ENCODE data around the gene SMO.

DNA sequence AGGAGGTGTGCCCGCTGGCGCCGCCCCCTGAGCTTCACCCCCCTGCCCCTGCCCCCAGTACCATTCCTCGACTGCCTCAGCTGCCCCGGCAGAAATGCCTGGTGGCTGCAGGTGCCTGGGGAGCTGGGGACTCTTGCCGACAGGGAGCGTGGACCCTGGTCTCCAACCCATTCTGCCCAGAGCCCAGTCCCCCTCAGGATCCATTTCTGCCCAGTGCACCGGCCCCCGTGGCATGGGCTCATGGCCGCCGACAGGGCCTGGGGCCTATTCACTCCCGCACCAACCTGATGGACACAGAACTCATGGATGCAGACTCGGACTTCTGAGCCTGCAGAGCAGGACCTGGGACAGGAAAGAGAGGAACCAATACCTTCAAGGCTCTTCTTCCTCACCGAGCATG lies 23.7 kb downstream of the SMO start:
- TF ChIP-seq CTCF (IDR thresholded peaks at IDR 0.05) (no peak), POLR2A (IDR thresholded peaks at IDR 0.05) (no peak), POLR2AphosphoS5 (IDR thresholded peaks at IDR 0.05) (no peak)
